ENCODE results near the gene PLCB1. TPM values are rescaled to one million over a fixed set of nuclear protein-coding genes. Genes with fewer than 3 reads are reported as not detected.

Gene PLCB1
- total RNA-seq, 1 donor from 2014 or later = 6.3 TPM

- no peak for ATAC-seq
- Histone ChIP-seq H3K4me1 (no peaks in the 10 kb centered on the region), H3K36me3 (no peaks in the 10 kb centered on the region), H3K27me3 (ENCODE audit: low read depth) (no peaks in the 10 kb centered on the region), H3K27ac (no peak overlapping the region), H3K9me3 (no peaks in the 10 kb centered on the region), H3K4me3 (no peak overlapping the region)
- intact Hi-C loops (cut with DNase I) = no loop called here
- TF ChIP-seq, protein P1, sequence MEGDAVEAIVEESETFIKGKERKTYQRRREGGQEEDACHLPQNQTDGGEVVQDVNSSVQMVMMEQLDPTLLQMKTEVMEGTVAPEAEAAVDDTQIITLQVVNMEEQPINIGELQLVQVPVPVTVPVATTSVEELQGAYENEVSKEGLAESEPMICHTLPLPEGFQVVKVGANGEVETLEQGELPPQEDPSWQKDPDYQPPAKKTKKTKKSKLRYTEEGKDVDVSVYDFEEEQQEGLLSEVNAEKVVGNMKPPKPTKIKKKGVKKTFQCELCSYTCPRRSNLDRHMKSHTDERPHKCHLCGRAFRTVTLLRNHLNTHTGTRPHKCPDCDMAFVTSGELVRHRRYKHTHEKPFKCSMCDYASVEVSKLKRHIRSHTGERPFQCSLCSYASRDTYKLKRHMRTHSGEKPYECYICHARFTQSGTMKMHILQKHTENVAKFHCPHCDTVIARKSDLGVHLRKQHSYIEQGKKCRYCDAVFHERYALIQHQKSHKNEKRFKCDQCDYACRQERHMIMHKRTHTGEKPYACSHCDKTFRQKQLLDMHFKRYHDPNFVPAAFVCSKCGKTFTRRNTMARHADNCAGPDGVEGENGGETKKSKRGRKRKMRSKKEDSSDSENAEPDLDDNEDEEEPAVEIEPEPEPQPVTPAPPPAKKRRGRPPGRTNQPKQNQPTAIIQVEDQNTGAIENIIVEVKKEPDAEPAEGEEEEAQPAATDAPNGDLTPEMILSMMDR (IDR thresholded peaks at IDR 0.05) = no peak
- DNase-seq = no peak
These were observed 95.2 kb downstream of the PLCB1 start for GRCh38 chr20:8227293-8227692.

DNA sequence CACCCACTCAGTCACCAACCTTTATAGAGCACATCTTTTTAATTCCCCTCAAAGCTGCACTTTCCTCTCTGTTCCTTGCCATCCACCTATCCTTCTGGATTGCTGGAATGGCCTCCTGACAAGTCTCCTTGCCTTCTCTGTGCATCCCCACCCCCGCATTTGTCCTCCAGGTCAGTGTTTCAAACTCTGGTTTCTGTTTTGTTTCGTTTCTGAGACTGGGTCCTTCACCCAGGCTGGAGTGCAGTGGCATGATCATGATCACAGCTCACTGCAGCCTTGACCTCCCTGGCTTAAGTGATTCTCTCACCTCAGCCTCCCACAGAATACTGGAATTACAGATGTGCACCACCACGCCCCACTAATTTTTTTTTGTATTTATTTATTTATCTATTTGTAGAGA, 96.2 kb downstream of the PLCB1 start:
- Histone ChIP-seq H3K4me3 (no peak overlapping the region), H3K4me1 (no peaks in the 10 kb centered on the region), H3K27me3 (ENCODE audit: low read depth) (no peaks in the 10 kb centered on the region), H3K36me3 (no peaks in the 10 kb centered on the region), H3K27ac (no peak overlapping the region), H3K9me3 (no peaks in the 10 kb centered on the region)
- ATAC-seq = no peak
- TF ChIP-seq, protein P1 (IDR thresholded peaks at IDR 0.05) = no peak
- intact Hi-C loops (cut with DNase I) = no loop called here
- DNase-seq = no peak

- TF ChIP-seq, protein P1 (IDR thresholded peaks at IDR 0.05) = no peak
- Histone ChIP-seq H3K27ac (no peak overlapping the region), H3K4me3 (no peak overlapping the region), H3K4me1 (no peaks in the 10 kb centered on the region), H3K9me3 (no peaks in the 10 kb centered on the region), H3K27me3 (ENCODE audit: low read depth) (no peaks in the 10 kb centered on the region), H3K36me3 (no peaks in the 10 kb centered on the region)
- no peak for ATAC-seq
- intact Hi-C loops (cut with DNase I) = no loop called here
- DNase-seq = no peak
These were observed 97.0 kb downstream of the PLCB1 start for GRCh38 chr20:8229090-8229489.

- no peaks in the 10 kb centered on the region for H3K4me1 ChIP-seq
- intact Hi-C loops (cut with DNase I) = no loop called here
- no peaks in the 10 kb centered on the region for H3K9me3 ChIP-seq
- H3K27me3 ChIP-seq (ENCODE audit: low read depth) = no peaks in the 10 kb centered on the region
- H3K36me3 ChIP-seq = no peaks in the 10 kb centered on the region
- DNase-seq = no peak
- no peak overlapping the region for H3K27ac ChIP-seq
- no peak overlapping the region for H3K4me3 ChIP-seq
- no peak for ATAC-seq
- TF ChIP-seq, protein P1 (IDR thresholded peaks at IDR 0.05) = no peak
These were observed 99.0 kb downstream of the PLCB1 start for GRCh38 chr20:8231038-8231437.

- DNase-seq (no peak), ATAC-seq (no peak)
- H3K27me3 ChIP-seq (ENCODE audit: low read depth) = no peaks in the 10 kb centered on the region
- intact Hi-C loops (cut with DNase I) = no loop called here
- H3K4me3 ChIP-seq = no peak overlapping the region
- H3K4me1 ChIP-seq = no peaks in the 10 kb centered on the region
- TF ChIP-seq, protein P1 (IDR thresholded peaks at IDR 0.05) = no peak
- H3K36me3 ChIP-seq = no peaks in the 10 kb centered on the region
- no peak overlapping the region for H3K27ac ChIP-seq
- H3K9me3 ChIP-seq = no peaks in the 10 kb centered on the region
These were observed 100.3 kb downstream of the PLCB1 start for GRCh38 chr20:8232332-8232731.

- DNase-seq = no peak
These were observed 102.5 kb downstream of the PLCB1 start for GRCh38 chr20:8234580-8234979.

More at GRCh38 chr20:8234580-8234979, 102.5 kb downstream of the PLCB1 start:
- Histone ChIP-seq H3K27ac (no peak overlapping the region), H3K4me1 (no peaks in the 10 kb centered on the region), H3K4me3 (no peak overlapping the region), H3K9me3 (no peaks in the 10 kb centered on the region), H3K27me3 (ENCODE audit: low read depth) (no peaks in the 10 kb centered on the region), H3K36me3 (no peaks in the 10 kb centered on the region)
- ATAC-seq = no peak
- TF ChIP-seq, protein P1 (IDR thresholded peaks at IDR 0.05) = no peak
- intact Hi-C loops (cut with DNase I) = no loop called here
